GM19238 (cell line): ENCODE data around the gene CCL4.
"Not testable (repeated sequence)": the region's sequence is repeated elsewhere in the genome, so short reads cannot be mapped to it uniquely, and the experiment has no call there.

Experiments used
- DNase-seq: peaks from one replicate; pipeline ENCODE4 v3.0.0; 2011; ENCODE audit warnings: low spot score; ENCODE audit not compliant: insufficient read length

CCL4 gene

DNA sequence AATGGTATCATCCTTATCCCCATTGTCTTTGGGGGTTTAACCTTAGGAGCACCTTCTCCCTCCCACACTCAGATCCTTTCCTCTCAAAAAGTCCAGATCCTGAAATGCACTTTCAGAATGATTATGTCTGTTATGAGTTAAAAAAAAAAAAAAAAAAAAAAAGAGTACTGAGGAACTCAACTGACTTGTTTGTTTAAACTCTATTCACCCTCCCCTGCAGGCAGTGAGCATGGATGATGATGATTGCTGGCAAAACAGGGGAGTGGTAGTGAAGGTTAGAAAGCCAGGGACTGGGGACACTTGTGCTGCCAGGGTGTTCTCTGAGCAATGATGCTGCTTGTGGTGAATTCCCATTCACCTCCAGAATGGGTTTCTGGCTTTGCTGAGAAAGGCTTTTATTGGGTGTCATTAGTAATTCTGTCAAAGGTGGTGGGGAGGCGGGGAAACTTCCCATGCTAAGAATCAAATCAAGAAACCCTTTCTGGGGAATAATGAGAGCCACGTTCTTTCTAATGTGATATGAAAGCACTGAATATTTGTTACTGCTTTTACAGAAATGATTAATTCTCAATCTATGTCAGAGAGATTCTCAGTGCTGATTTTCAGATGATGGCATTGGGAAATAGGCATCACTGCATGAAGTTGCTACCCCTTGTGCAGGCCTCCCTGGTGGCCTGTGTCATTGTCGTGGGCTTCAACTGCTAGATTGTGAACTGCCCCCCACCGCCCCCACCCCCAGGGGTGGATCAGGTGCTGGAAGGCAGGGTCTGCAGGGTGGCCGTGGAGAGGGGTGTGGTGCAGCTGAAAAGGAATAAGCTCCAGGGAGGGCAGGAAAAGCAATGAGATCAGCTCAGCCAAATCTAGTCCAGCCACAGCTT is 14.1 kb downstream of the CCL4 start:
- DNase-seq: no peak

DNA sequence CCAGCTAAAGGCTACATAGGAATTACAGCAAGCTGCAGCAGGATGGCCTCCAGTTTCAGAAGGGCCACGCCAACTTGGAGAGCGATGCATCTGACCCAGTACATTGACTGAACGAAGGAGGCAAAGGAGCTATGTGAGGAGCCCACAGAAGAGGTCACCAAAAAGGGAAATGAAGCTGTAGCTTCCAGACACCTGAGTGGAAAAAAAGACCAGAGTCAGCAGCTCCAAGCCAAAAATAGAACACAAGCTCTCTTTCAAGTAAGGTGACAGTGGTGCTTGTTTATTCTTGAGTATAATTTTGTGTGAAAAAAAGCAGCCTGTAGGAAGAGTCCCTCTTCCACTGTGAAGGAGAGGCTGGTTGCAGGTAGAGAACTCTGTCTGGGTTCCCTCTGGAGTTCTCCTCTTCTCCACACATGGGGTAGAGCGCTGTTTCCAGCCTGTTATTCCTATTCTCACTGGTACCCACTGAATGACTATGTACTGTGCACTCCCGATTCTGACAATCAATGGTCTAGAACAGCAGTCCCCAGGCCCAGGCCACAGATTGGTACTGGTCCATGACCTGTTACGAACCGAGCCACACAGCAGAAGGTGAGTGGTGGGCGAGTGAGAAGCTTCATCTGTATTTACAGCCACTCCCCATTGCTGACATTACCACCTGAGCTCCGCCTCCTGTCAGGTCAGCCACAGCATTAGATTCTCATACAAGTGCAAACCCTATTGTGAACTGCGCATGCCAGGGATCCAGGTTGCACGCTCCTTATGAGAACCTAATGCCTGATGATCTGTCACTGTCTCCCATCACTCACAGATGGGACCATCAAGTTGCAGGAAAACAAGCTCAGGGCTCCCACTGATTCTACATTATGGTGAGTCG is 15.1 kb downstream of the CCL4 start:
- DNase-seq: no peak

DNA sequence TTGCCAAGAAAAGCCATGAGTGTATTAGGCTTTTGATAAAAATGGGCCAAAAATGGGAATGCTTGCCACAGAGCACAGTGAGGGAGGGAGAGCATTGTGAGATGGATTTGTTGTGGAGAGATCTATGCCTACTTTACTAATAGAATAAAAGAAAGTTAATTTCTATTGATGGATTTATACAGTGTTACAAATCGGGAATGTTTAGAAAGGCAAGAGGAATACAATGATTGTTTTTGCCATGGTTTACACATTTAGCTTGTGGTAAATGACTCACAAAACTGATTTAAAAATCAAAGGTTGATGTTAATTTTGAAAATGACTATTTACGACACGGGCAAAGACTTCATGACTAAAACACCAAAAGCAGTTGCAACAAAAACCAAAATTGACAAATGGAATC is 16.6 kb downstream of the CCL4 start:
- no peak for DNase-seq

DNA sequence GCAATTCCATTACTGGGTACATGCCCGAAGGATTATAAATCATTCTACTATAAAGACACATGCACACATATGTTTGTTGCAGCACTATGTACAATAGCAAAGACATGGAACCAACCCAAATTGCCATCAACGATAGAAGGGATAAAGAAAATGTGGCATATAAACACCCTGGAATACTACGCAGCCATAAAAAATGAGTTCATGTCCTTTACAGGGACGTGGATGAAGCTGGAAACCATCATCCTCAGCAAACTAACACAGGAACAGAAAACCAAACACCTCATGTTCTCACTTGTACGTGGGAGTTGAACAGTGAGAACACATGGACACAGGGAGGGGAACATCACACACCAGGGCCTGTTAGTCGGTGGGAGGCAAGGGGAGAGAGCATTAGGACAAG is 17.5 kb downstream of the CCL4 start:
- not testable (repeated sequence) for DNase-seq

DNA sequence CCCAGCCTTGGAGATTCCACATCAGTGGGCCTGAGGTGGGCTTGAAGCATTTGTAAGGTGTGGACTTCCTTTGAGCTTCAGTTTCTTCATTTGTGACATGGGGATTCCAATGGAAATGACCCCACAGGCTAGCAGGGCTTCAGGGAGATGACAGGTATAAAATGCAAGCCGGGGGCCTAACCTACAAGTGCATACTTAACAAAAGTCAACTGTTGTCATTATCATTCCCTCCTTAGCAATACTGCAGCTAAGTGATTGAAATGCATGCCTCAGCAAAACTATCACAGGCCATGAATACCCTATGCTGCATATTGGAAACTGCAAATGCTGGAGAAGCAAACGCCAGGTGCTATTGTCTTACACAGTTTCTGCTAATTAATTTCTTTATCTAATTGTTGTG is 19.8 kb downstream of the CCL4 start:
- no peak for DNase-seq

DNA sequence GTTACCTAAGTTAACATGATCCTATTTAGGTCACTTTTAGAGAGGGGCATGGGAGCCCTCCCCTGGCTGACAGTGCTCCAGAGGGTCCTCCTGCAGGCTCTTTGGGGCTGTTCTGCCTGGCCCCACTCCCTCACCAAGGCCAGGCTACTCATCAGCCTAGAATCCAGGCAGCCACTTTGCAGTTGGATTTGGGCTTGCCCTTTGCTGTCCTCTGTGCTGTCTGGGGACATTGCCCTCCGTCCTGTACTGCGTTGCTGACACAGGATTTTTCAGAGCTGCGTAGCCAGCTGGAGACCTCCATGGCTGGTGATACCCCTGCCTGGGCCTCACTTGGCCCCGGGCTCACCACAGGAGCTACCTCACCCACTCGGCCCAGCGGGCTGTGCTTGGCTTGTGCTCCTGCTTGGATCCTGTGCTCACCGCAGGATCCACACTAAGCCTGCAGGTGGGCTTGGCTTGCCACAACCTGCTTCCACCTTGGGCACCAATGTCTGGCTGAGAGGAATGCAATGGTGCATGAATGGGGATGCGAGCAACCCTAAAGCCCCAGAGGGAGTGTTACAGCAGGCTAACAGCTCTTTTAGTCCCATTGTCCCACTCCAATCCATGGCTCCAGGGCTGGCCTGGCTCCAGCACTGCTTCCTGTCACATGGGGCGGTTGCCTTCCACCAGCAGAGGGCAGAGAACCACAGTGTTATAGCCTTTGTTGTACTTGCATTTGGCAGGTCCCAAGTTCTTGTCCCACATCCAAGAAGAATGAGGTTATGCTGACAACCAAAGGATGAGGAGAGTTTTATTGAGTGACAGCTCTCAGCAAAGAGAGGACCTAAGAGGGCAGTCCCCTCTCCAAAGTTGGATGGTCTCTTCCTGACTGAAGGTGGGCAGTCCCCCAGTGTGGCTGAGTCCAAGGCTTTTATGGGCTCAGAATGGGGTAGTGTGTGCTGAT is 21.5 kb downstream of the CCL4 start:
- no peak for DNase-seq

DNA sequence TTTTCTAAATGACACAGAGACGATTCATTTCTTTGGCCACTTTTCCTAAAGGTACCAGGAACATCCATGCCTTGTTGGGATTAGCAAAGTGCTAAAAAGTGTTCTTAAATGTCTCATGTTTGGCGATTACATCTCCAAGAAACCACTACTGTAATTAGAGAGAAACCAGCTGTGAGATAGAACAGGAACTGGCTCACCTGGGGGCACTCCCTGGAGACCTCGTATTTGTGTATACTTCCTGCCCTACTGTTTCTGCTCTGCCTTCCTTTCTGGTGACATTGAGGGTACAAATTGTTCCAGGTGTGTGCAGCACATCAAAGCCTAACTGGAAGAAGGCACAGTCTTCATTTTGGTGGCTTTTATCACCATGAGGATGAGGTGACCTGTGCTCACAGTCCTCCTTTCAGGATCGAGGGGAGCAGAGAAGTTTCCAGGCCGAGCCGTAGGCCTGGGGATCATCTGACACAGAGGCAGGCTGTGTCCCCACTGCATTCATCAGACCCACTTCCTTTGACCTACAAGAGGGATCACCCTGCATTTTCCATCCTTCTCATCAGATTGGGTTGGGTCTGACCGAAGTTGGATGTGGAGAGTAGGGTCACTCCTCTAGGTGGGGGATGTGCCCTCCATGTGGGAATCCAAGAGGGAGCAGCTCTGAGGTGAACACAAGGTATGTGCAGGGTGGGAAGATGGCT is 23.7 kb downstream of the CCL4 start:
- DNase-seq: no peak

DNA sequence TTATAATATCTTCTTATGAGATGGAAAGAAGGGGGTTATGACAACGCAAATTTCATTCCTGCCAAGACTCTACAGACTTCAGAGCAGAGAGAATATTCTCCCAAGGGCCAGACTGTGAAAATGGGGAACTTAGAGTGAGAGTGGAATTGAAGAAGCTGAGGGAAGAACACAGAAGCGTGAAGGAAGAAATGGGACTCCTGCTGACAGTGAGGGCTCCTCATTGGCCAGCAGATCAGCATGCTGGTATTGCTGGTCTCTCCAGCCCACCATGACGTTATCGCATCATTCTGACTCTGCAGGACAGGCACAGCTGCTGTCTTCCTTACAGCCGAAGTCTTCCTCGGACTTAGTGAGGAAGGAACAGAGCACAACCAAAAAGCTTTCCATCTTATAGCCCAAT is 24.3 kb downstream of the CCL4 start:
- no peak for DNase-seq

DNA sequence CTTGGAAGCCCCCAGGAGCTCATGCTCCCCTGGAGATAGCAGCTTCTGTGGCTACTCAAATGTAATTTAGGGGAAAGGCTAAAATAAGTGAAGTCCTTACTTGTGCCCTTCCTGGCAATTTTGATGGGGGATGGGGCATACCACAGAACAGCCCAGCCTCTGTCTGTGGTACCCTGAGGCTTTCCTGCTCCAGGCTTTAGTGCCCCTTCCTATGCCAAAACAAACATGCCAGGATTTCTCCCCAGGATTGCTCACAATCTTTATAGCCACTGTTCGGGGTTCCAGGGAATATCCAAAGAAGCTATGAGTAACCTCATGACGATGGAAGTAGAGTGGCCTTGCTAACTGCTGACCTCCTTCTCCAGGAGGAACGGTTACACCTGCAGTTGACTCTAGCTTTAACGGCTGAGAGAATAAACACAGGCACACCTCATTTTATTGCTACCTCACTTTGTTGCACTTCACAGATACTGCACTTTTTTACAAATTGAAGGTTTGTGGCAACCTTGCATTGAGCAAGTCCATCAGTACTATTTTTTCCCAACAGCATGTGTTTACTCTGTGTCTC is 24.9 kb downstream of the CCL4 start:
- DNase-seq: no peak

DNA sequence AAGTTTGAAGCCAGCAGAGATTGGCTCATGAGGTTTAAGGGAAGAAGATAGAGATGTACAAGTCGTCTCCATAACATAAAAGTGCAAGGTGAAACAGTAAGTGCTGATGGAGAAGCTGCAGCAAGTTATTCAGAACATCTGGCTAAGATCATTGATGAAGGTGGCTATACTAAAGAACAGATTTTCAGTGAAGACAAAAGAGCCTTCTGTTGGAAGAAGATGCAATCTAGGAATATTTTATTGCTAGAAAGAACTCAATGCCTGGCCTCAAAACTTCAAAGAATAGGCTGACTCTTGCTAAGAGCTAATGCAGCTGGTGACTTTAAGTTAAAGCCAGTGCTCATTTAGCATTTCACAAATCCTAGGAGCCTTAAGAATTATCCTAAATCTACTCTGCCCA is 26.0 kb downstream of the CCL4 start:
- DNase-seq: no peak

DNA sequence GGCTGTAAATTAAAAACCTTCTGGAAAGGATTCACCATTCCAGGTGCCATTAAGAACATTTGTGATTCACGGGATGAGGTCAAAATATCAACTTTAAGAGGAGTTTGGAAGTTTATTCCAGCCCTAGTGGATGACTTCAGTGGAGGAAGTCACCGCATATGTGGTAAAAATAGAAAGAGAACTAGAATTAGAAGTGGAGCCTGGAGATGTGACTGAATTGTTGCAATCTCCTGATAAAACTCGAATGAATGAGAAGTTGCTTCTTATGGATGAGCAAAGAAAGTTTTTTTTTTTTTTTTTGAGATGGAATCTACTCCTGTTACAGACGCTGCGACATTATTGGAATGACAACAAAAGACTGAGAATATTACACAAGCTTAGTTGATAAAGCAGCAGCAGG is 26.7 kb downstream of the CCL4 start:
- no peak for DNase-seq

DNA sequence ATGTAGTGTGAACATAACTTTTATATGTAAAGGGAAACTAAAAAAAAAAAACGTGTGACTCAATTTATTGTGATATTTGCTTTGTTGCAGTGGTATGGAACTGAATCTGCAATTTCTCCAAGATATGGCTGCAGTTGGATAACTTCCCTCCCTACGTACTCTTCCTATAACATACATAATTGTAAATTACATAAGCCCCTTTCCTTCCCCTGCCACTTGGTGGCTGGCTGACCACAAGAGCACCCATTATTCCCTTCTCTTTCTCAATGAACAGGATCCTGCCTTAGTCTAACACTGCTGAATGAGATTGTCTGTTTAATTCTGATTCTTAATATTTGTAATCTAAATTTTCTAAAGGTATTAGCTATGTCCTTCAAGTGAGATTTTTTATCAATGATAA is 27.8 kb downstream of the CCL4 start:
- no peak for DNase-seq

DNA sequence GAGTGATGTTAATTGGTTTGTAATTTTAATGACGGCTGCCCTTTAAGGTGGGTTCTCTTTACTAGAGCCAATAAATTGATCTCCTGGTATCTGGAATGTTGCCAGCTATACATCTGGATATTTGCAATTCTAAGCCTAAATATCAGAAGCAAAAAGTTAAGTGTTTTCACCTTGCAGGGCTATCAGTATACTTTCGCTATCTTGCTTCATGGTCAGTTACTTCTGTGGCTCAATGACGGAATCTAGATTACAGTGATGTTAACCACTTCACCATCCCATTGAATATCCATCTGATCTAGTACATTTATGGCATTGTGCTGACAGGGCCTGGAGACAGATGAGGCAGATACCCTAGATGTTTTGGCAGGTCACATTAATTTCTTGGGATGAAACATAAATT is 28.3 kb downstream of the CCL4 start:
- DNase-seq: no peak

DNA sequence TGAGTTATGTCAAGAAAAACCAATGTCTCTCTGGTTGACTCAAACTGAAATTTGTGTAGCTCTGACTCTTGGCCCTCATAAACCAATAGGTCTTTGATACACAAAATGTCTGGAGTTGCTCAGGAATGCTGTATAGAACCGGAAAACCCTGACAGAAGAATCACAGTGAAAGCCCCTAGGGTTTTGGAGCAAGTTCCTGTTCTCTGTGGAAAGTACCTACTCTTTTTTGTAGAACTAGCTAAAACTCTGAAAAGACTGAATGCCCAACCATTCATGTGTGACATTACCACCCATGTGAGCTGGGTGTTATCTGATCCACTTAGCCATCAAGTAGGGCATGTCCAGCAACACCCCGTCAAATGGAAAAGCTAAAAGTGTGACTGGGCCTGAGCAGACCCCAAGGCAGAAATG is 28.8 kb downstream of the CCL4 start:
- DNase-seq: no peak

DNA sequence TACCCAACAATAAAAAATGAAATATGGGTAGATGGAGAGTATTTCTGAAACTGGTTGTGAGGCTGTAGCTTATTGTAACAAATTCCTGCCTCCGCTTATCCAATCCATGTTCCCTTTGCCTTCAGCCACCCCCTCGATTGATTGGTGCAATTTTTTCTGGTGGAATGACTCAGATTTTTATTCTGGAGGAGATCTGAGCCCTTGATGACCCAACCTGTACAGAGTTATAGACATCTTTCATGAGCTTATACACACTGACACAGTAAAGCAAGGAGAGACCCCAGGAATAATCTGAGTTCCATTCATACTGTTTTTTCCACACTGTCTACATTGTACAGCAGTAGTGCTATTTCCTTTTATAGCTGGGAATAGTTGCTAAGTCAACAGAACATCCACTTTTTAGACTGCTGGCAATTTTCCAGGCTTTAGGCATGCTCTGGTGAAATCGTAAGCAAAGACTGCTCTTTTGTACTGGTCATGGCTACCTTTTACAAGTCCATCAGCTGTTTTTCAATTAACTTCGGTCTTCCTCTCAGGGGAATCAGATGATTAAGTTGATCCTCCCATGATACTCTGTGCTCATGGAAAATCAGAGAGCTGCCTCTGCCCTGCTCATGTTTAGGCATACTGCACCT is 30.1 kb downstream of the CCL4 start:
- no peak for DNase-seq

DNA sequence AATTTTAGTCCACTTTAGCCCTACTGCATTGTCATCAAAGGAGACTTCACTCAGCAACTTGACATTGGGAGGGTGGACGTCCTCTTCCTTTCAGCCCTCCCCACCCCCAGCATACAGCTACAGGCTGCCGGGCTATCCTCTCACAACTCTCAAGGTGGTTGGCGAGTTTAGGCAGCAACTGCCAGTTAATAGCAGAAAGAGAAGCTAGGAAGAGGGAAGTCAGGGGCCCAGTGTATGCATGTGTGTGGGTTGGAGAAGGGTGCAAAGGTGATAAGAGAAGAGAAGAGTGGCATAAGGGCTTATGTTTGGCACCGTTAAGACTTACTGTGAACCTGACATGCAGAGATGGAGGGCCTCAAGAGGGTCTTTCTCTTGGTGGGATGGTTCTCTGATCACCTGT is 31.8 kb downstream of the CCL4 start:
- DNase-seq: no peak

DNA sequence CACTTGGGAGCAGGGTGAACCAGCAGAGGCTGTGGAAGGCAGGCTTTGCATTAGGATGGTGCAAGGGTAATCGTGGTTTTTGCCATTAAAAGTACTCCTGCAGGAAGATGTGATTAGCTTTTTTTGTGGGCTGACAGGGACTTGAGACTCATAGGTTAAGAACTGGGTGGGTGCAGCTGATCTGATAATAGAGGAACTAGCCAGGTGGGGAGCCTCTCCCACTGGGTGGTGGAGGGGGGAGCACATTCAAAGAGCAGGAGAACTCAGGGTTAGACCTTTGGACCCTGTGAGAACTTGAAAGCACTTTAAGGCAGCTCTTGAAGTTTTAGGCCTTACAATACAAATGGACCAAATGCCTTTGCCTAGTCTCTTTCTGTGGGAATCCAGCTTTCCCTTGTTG is 32.4 kb downstream of the CCL4 start:
- DNase-seq: no peak

DNA sequence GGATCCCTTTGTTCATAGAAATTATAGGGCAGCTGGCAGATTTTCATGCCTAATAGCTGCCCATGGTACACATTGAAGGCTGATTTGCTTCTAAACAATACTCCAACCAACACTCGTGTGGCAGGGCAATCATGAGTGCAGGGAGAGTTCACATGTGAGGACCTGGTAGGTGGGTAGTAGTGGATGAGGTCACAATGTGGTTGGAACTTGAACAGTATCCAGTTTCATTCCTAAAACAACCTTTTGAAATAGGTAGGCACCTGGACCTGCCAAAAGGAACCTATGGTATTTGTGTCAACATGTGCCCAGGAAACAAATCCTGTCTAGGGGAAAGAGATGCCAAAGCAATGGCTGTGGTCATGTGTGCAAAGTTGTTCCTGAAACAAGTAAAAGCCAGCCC is 32.8 kb downstream of the CCL4 start:
- DNase-seq: no peak

DNA sequence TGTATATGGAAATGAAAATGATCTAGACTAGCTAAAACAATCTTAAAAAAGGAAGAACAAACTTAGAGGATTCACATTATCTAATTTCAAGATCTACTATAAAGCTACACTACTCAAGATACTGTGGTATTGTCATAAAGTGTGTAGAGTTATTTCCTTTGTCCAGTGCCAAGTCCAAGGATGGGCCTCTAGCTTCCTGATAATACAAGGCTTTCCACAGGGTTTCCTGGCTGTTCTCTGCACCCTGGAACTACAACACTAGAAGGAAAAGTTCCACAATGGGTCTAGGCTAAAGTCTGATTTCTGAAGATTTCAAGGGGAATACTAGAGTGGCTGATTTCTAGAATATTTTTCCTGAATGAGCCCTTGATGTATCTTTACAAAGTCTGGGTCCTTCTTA is 38.6 kb downstream of the CCL4 start:
- no peak for DNase-seq

DNA sequence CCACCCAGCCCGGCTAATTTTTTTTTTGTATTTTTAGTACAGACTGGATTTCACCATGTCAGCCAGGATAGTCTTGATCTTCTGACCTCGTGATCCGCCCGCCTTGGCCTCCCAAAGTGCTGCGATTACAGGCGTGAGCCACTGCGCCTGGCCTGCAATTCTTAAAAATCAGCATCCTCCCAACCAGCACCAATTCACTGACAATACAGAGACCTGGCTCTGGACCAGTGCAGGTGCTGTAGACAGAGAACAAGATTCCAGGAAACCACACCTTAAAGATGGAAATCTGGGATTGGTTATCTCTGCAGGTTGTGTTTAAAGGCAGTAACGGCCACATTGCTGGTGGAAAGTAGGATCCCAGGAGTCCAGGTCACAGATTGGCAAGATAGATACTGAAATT is 39.2 kb downstream of the CCL4 start:
- DNase-seq: no peak
